Measurements from ENCODE around the gene IGLL1.

IGLL1 gene

GRCh38 chr22:23583836-23584235, 3.7 kb upstream of the IGLL1 start:
- no peaks in the 10 kb centered on the region for H3K4me1 ChIP-seq (ENCODE audit: control insufficient read depth in 2 of 2, insufficient read depth in 2 of 2, low read length in 2 of 2)

DNA sequence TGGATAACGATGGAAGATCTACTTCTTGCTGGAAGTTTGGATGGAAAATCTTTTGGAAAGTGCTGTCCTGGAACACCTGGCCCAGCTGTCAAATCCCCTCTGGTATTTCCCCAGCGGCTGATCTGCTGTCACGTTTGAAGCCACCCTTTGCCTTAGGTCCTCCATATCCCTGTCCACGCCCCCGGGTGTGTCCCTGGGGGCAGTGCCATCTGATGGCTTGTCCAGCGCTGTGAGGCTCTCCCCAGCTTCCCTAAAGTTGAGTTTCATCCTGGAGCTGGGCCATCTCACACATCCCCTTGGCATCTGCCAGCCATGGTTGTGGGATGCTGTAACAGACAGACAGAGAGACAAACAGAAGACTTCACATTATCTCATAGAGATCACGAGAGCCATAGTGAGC, 3.1 kb upstream of the IGLL1 start:
- Histone ChIP-seq H3K4me3 (ENCODE audit: low read length in 2 of 2) (no peak overlapping the region), H3K27me3 (ENCODE audit: control insufficient read depth in 2 of 2, insufficient read depth in 2 of 2, low read length in 2 of 2) (no peaks in the 10 kb centered on the region), H3K9ac (ENCODE audit: low read depth in 1 of 2, low read length in 2 of 2) (no peak overlapping the region), H3K4me1 (ENCODE audit: control insufficient read depth in 2 of 2, insufficient read depth in 2 of 2, low read length in 2 of 2) (no peaks in the 10 kb centered on the region), H3K36me3 (ENCODE audit: control insufficient read depth in 2 of 2, insufficient read depth in 2 of 2, low read length in 2 of 2) (no peaks in the 10 kb centered on the region), H3K9me3 (ENCODE audit: control insufficient read depth in 2 of 2, low read length in 2 of 2) (no peaks in the 10 kb centered on the region), H3K27ac (ENCODE audit: low read depth in 2 of 2, low read length in 2 of 2) (no peak overlapping the region)

More at GRCh38 chr22:23583836-23584235, 3.7 kb upstream of the IGLL1 start:
- H3K9me3 ChIP-seq (ENCODE audit: control insufficient read depth in 2 of 2, low read length in 2 of 2) = no peaks in the 10 kb centered on the region
- no peak overlapping the region for H3K27ac ChIP-seq (ENCODE audit: low read depth in 2 of 2, low read length in 2 of 2)
- H3K4me3 ChIP-seq (ENCODE audit: low read length in 2 of 2) = no peak overlapping the region
- H3K36me3 ChIP-seq (ENCODE audit: control insufficient read depth in 2 of 2, insufficient read depth in 2 of 2, low read length in 2 of 2) = no peaks in the 10 kb centered on the region
- H3K9ac ChIP-seq (ENCODE audit: low read depth in 1 of 2, low read length in 2 of 2) = no peak overlapping the region
- no peaks in the 10 kb centered on the region for H3K27me3 ChIP-seq (ENCODE audit: control insufficient read depth in 2 of 2, insufficient read depth in 2 of 2, low read length in 2 of 2)

DNA sequence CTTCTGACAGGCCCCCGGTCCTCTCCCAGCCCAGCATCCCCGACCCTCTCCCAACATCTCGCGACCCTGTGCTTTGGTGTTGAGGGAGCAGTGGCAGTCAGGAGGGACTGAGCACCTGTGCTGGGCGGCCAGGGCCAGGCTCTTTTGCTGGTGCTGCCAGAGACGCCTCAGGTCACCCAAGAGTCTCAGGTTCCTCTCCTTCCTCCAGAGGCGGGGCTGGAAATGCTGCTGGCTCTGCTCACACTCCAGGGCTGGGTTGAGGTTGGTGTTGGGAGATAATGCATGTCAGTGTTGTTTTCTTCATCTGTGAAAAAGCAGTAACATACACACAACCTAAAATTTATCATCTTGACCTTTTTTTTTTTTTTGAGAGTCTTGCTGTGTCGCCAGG, 1.2 kb upstream of the IGLL1 start:
- Histone ChIP-seq H3K36me3 (ENCODE audit: control insufficient read depth in 2 of 2, insufficient read depth in 2 of 2, low read length in 2 of 2) (no peaks in the 10 kb centered on the region), H3K9ac (ENCODE audit: low read depth in 1 of 2, low read length in 2 of 2) (no peak overlapping the region), H3K9me3 (ENCODE audit: control insufficient read depth in 2 of 2, low read length in 2 of 2) (no peaks in the 10 kb centered on the region), H3K4me3 (ENCODE audit: low read length in 2 of 2) (no peak overlapping the region), H3K27me3 (ENCODE audit: control insufficient read depth in 2 of 2, insufficient read depth in 2 of 2, low read length in 2 of 2) (no peaks in the 10 kb centered on the region), H3K27ac (ENCODE audit: low read depth in 2 of 2, low read length in 2 of 2) (no peak overlapping the region), H3K4me1 (ENCODE audit: control insufficient read depth in 2 of 2, insufficient read depth in 2 of 2, low read length in 2 of 2) (no peaks in the 10 kb centered on the region)

DNA sequence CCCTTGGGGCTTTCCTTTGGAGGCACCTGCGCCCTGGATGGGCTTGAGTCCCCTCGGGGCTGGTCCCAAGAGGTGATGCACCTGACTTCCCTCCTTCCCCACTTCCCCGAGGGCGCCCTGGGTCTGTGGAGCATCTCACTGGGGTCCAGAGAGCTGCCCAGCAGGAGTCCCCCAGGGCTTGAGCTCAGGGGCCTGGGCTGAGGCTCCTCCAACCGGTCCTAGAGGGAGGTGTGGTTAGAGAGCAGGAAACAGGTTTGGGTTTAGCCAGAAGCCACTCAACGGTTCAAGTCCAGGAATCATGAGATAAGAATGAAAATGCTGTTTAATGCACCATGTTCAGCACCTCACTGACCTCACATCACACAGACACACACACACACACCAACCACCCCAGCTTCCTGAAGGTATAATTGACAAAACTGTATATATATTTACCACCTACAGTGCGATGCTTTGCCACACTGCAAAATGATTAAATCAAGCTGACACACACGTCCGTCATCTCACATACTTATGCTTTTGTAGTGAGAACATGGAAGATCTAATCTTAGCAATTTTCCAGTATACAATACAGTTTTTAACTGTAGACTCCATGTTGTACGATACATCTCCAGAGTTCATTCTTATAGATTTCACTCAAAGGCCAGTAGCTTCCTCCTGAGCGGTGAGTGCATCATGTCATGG, 628 bp upstream of the IGLL1 start:
- no peak overlapping the region for H3K9ac ChIP-seq (ENCODE audit: low read depth in 1 of 2, low read length in 2 of 2)
- H3K4me3 ChIP-seq (ENCODE audit: low read length in 2 of 2) = no peak overlapping the region
- no peaks in the 10 kb centered on the region for H3K9me3 ChIP-seq (ENCODE audit: control insufficient read depth in 2 of 2, low read length in 2 of 2)
- no peaks in the 10 kb centered on the region for H3K4me1 ChIP-seq (ENCODE audit: control insufficient read depth in 2 of 2, insufficient read depth in 2 of 2, low read length in 2 of 2)
- no peaks in the 10 kb centered on the region for H3K27me3 ChIP-seq (ENCODE audit: control insufficient read depth in 2 of 2, insufficient read depth in 2 of 2, low read length in 2 of 2)
- H3K36me3 ChIP-seq (ENCODE audit: control insufficient read depth in 2 of 2, insufficient read depth in 2 of 2, low read length in 2 of 2) = no peaks in the 10 kb centered on the region
- no peak overlapping the region for H3K27ac ChIP-seq (ENCODE audit: low read depth in 2 of 2, low read length in 2 of 2)

- Histone ChIP-seq H3K36me3 (ENCODE audit: control insufficient read depth in 2 of 2, insufficient read depth in 2 of 2, low read length in 2 of 2) (no peaks in the 10 kb centered on the region), H3K27ac (ENCODE audit: low read depth in 2 of 2, low read length in 2 of 2) (no peak overlapping the region), H3K4me3 (ENCODE audit: low read length in 2 of 2) (no peak overlapping the region), H3K4me1 (ENCODE audit: control insufficient read depth in 2 of 2, insufficient read depth in 2 of 2, low read length in 2 of 2) (no peaks in the 10 kb centered on the region), H3K9ac (ENCODE audit: low read depth in 1 of 2, low read length in 2 of 2) (no peak overlapping the region), H3K9me3 (ENCODE audit: control insufficient read depth in 2 of 2, low read length in 2 of 2) (no peaks in the 10 kb centered on the region), H3K27me3 (ENCODE audit: control insufficient read depth in 2 of 2, insufficient read depth in 2 of 2, low read length in 2 of 2) (no peaks in the 10 kb centered on the region)
Observed at GRCh38 chr22:23579280-23579679, 810 bp downstream of the IGLL1 start.

DNA sequence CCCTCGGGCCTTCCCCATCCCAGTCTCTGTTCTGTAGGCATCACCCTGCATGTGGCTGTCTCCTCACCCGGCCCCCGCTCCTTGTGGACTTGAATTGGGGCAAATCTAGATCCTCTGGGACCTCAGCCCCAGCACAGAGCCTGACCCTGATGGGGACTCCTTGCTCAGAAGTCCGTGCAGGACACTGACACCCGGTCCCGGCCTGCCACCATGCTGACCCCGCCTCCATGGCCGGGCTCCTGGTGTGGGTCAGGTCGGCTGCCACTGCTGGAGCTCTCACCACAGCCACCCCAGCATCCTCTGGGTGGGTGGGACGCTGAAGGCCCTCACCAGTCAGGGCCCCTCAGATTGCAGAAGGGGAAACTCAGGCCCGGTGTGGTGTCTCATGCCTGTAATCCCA, 1.8 kb downstream of the IGLL1 start:
- H3K27me3 ChIP-seq (ENCODE audit: control insufficient read depth in 2 of 2, insufficient read depth in 2 of 2, low read length in 2 of 2) = no peaks in the 10 kb centered on the region
- no peak overlapping the region for H3K9ac ChIP-seq (ENCODE audit: low read depth in 1 of 2, low read length in 2 of 2)
- no peak overlapping the region for H3K4me3 ChIP-seq (ENCODE audit: low read length in 2 of 2)
- H3K9me3 ChIP-seq (ENCODE audit: control insufficient read depth in 2 of 2, low read length in 2 of 2) = no peaks in the 10 kb centered on the region
- H3K36me3 ChIP-seq (ENCODE audit: control insufficient read depth in 2 of 2, insufficient read depth in 2 of 2, low read length in 2 of 2) = no peaks in the 10 kb centered on the region
- H3K27ac ChIP-seq (ENCODE audit: low read depth in 2 of 2, low read length in 2 of 2) = no peak overlapping the region
- H3K4me1 ChIP-seq (ENCODE audit: control insufficient read depth in 2 of 2, insufficient read depth in 2 of 2, low read length in 2 of 2) = no peaks in the 10 kb centered on the region

- Histone ChIP-seq H3K9ac (ENCODE audit: low read depth in 1 of 2, low read length in 2 of 2) (no peak overlapping the region), H3K27me3 (ENCODE audit: control insufficient read depth in 2 of 2, insufficient read depth in 2 of 2, low read length in 2 of 2) (no peaks in the 10 kb centered on the region), H3K36me3 (ENCODE audit: control insufficient read depth in 2 of 2, insufficient read depth in 2 of 2, low read length in 2 of 2) (no peaks in the 10 kb centered on the region), H3K9me3 (ENCODE audit: control insufficient read depth in 2 of 2, low read length in 2 of 2) (no peaks in the 10 kb centered on the region), H3K27ac (ENCODE audit: low read depth in 2 of 2, low read length in 2 of 2) (no peak overlapping the region), H3K4me1 (ENCODE audit: control insufficient read depth in 2 of 2, insufficient read depth in 2 of 2, low read length in 2 of 2) (no peaks in the 10 kb centered on the region), H3K4me3 (ENCODE audit: low read length in 2 of 2) (no peak overlapping the region)
Observed at GRCh38 chr22:23576681-23577080, 3.4 kb downstream of the IGLL1 start.

- no peak overlapping the region for H3K4me3 ChIP-seq (ENCODE audit: low read length in 2 of 2)
- H3K36me3 ChIP-seq (ENCODE audit: control insufficient read depth in 2 of 2, insufficient read depth in 2 of 2, low read length in 2 of 2) = no peaks in the 10 kb centered on the region
- H3K9ac ChIP-seq (ENCODE audit: low read depth in 1 of 2, low read length in 2 of 2) = no peak overlapping the region
- H3K27me3 ChIP-seq (ENCODE audit: control insufficient read depth in 2 of 2, insufficient read depth in 2 of 2, low read length in 2 of 2) = no peaks in the 10 kb centered on the region
- H3K27ac ChIP-seq (ENCODE audit: low read depth in 2 of 2, low read length in 2 of 2) = no peak overlapping the region
- H3K4me1 ChIP-seq (ENCODE audit: control insufficient read depth in 2 of 2, insufficient read depth in 2 of 2, low read length in 2 of 2) = no peaks in the 10 kb centered on the region
- H3K9me3 ChIP-seq (ENCODE audit: control insufficient read depth in 2 of 2, low read length in 2 of 2) = no peaks in the 10 kb centered on the region
Observed at GRCh38 chr22:23575601-23576000, 4.5 kb downstream of the IGLL1 start.

- Histone ChIP-seq H3K9me3 (ENCODE audit: control insufficient read depth in 2 of 2, low read length in 2 of 2) (no peaks in the 10 kb centered on the region), H3K4me3 (ENCODE audit: low read length in 2 of 2) (no peak overlapping the region), H3K9ac (ENCODE audit: low read depth in 1 of 2, low read length in 2 of 2) (no peak overlapping the region), H3K27me3 (ENCODE audit: control insufficient read depth in 2 of 2, insufficient read depth in 2 of 2, low read length in 2 of 2) (no peaks in the 10 kb centered on the region), H3K27ac (ENCODE audit: low read depth in 2 of 2, low read length in 2 of 2) (no peak overlapping the region), H3K4me1 (ENCODE audit: control insufficient read depth in 2 of 2, insufficient read depth in 2 of 2, low read length in 2 of 2) (no peaks in the 10 kb centered on the region), H3K36me3 (ENCODE audit: control insufficient read depth in 2 of 2, insufficient read depth in 2 of 2, low read length in 2 of 2) (no peaks in the 10 kb centered on the region)
Observed at GRCh38 chr22:23574877-23575276, 5.2 kb downstream of the IGLL1 start.

- no peaks in the 10 kb centered on the region for H3K27me3 ChIP-seq (ENCODE audit: control insufficient read depth in 2 of 2, insufficient read depth in 2 of 2, low read length in 2 of 2)
- H3K9ac ChIP-seq (ENCODE audit: low read depth in 1 of 2, low read length in 2 of 2) = no peak overlapping the region
- no peak overlapping the region for H3K27ac ChIP-seq (ENCODE audit: low read depth in 2 of 2, low read length in 2 of 2)
- H3K4me1 ChIP-seq (ENCODE audit: control insufficient read depth in 2 of 2, insufficient read depth in 2 of 2, low read length in 2 of 2) = no peaks in the 10 kb centered on the region
- no peak overlapping the region for H3K4me3 ChIP-seq (ENCODE audit: low read length in 2 of 2)
- H3K9me3 ChIP-seq (ENCODE audit: control insufficient read depth in 2 of 2, low read length in 2 of 2) = no peaks in the 10 kb centered on the region
- H3K36me3 ChIP-seq (ENCODE audit: control insufficient read depth in 2 of 2, insufficient read depth in 2 of 2, low read length in 2 of 2) = no peaks in the 10 kb centered on the region
Observed at GRCh38 chr22:23574371-23574811, 5.7 kb downstream of the IGLL1 start.
